Fibroblast of upper back skin (primary cell): ENCODE results near the gene HS1BP3.

ENCODE experiments used
- DNase-seq: peaks from one replicate; pipeline ENCODE4 v3.0.0-alpha.2; 2013

Gene HS1BP3

GRCh38 chr2:20663196-20664070, 12.5 kb upstream of the HS1BP3 start:
- DNase-seq, result no peak

DNA sequence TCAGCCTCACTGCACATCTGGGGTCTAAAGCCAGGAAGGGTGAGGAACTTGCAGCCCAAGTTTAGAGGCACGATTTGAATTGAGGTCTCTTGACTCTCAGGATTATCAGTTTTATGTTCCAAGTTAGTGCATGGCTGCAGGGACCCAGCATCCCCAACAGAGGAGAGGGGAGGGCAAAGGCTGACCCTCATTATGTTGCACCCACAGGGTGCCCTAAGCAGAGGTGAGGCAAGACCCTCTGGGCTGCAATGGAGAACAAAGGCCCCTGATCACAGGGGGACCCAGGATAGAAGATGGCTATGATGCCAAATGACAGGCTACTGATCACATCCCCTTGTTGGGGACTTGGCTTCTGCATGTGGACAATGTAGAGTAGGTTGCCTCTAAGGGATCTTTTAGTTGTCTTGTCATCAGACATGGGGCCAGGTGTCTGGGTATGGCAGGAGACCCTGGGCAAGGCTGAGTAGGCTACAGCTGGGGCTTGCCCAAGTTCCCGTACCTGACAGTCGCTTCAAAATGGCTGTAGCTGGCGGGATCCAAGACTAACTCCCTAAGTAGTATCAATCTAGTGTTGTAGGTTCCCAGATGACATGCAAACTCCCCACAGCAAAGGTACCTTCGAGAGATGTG, 11.5 kb upstream of the HS1BP3 start:
- DNase-seq, result no peak

- DNase-seq, result peak; percentile 67
These were observed 10.8 kb upstream of the HS1BP3 start for GRCh38 chr2:20661421-20662307.

- no peak for DNase-seq
These were observed 9.9 kb upstream of the HS1BP3 start for GRCh38 chr2:20660506-20661420.

DNA sequence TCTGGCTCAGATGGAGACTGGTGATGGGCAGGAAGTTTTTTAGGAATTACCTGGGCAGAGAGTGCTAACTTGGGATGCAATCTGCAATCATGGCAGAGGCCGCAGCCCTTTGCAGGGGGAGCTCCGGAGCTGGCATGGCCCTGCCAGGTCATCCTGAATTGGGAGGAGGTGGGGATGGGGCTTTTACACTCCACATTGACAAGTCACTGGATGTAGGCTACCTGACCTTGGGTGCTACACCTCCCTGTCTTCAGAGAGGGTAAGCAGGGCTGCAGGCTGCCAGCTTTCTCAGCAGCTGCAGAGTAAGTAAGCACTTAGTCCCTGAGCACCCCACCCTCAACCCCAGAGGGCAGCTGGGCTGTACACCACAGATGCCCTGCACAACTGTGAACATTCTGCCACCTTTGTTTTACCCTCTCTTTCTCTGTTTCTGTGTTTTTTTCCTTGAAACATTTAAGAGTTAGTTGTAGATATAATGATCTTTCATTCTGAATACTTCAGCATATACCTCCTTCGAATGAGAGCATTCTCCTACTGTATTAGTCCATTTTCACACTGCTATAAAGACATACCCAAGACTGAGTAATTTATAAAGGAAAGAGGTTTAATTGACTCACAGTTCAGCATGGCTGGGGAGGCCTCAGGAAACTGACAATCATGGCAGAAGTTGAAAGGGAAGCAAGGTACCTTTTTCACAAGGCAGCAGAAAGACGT, 6.8 kb upstream of the HS1BP3 start:
- no peak for DNase-seq

DNA sequence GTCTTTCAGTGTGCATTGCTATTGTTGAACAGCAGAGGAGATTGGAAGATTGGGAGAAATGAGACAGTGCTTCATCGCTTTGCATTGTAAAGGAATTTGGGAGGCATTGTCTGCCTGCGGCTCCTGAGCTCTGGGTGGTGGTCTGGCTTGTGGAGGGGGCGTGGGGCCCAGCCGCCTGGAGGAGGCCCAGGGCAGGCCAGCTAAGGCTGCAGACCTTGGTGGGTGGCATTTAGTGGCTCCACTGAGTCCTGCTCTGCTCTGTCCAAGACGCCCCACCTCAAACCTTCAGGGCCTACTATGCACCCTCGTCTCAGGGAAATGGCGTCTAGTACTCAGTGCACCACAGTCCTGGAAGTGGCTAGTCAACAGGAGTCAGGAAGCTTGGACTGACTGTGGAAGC, 5.7 kb upstream of the HS1BP3 start:
- no peak for DNase-seq

GRCh38 chr2:20654535-20654813, 3.6 kb upstream of the HS1BP3 start:
- no peak for DNase-seq

DNA sequence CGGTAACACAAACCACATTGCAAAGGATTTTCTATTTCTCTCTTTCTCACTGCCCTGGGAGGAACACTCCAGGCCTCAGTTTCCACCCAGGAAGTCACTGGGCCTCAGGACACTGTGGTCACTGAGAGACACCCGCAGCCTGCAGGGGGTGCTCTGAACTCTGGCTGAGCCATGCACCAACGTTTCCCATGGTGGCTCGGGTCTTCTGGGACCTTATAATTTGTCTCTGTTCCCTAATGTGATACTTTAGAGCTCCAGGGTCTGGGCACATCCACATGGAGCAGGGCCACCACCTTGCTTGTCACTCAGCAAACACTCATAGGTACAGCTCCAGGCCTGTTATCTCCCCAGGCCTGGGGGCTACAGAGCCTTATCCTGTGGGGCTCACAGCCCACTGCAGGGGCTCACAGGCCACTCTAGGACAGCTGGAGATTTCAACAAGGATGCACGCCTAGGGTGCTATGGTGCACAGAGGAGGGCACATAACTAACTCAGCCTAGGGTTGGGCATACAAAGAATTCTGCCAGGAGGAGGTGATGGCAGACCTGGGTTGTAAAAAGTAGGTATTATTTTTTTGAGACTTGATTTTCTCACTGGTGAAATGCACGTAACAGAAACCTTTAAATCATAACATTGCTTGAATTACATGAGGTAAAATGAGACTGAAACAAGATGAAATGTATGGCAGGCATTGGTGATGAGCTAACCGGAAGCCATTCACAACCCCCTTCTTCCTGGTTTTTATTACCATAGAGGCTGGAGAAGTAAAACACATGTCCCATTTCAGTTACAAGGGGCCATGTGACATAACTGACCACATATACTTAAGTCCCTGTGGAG, 3.0 kb upstream of the HS1BP3 start:
- no peak for DNase-seq

- no peak for DNase-seq
These were observed 2.0 kb upstream of the HS1BP3 start for GRCh38 chr2:20652673-20653575.

DNA sequence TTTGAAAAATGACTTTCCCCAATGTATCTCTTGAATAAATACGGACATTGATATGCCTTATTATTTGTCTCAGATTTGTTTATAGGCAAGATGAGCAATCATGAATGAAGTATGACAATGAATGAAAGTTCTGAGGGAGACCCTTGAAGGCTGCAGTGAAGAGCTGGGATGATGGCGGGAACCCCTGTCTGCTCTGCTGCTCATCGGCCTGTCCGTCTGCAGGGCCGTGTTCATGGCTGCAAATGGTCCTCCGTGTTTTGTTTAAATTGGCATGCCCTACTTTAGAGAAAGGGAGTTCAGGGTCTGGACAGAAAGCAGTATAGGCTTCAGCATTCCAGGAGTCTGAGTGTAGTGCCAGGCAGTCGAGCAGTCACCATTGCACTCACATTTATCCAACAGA, 1.2 kb upstream of the HS1BP3 start:
- no peak for DNase-seq

- no peak for DNase-seq
These were observed 817 bp upstream of the HS1BP3 start for GRCh38 chr2:20651731-20652099.

GRCh38 chr2:20650393-20650876, 463 bp downstream of the HS1BP3 start:
- DNase-seq, result peak; percentile 23

DNA sequence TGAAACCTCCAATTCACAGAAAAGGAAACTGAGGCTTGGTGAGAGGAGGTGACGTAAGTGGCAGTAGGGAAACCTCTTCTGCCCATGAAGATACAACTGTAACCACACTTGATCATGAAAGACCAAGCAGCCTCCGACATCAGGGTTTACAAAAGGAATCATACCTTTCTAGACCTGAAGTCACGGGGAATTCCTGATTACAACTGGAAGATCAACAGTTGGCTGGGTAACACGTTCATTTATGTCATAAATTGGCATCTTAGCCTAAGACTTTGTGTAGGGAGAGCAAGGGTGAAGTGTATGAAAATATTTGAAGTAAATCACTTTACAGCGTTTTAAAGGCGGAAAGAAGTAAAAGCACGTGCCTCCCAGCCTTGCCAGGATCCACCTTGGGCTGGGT, 922 bp downstream of the HS1BP3 start:
- DNase-seq, result no peak

GRCh38 chr2:20649576-20649975, 1.3 kb downstream of the HS1BP3 start:
- DNase-seq, result no peak

DNA sequence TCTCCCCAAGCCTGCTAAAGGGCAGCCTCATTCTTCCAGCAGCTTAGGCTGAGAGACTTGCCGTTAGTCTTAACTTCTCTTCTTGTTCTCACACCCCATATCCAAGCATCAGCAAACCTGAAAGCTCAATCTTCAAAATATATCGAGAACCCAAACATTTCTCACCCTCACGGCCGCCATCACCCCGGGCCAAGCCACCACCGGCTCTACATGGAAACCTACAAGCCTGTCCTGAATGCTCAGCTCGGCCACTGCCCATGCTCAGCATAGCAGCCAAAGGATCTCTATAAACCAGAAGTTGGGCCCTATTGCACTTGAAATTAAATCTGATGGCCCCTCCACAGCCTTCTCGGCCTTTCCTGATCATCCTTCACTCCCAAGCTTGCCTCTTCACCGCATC, 2.1 kb downstream of the HS1BP3 start:
- no peak for DNase-seq

DNA sequence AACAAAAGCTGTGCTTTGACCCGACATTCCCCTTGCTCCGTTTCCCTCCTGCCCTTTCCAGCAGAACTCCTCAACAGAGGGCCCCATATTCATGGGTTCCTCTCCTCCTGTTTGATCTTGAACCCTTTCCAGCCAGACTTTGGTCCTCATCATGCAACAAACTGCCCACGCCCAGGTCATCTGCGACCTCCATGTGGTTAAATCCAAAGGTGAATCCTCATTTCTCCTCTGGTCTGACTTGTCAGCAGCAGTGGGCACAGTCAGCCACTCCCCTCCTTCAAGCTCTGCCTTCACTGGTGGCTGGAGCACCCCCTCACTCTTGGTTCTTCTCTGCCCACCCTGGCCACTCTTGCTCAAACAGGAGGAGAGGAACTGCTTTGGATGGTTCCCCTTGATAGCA, 2.7 kb downstream of the HS1BP3 start:
- no peak for DNase-seq

DNA sequence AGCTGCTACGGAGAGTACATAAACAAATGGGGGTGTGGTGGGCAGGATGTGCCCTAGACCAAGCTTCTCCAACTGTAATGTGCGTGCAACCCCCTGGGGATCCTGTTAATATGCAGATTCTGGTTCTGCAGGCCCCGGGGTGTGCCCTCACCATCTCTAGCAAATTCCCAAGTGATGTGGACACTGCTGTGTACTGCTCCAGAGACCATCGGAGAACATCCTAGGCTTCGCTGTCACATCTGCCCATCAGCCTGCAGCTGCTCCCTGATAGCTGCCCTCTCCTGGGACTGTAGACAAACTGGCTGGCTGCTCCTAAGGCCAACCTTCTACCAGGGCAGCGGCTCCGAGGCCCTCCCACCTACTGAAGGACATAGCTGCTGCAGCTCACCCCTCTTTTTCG, 3.2 kb downstream of the HS1BP3 start:
- DNase-seq, result no peak

DNA sequence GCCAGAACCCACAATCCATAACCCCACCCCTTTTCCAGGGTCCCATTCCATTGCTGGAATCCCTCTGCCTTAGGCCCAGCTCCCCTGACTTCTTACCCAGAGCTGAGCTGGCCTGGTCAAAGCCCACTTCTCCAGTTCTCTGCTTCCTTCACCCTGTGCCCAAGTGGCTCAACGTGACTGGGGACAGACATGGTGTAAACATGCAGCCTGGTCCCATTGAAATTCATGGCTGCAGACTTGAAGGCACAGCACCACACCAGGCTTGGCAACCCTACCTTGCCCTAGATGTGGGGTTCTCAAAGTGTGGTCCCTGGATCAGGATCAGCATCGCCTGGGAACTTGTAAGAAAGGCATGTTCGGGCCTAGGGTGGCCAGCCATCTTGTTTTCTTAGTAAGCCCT, 3.7 kb downstream of the HS1BP3 start:
- DNase-seq, result no peak

DNA sequence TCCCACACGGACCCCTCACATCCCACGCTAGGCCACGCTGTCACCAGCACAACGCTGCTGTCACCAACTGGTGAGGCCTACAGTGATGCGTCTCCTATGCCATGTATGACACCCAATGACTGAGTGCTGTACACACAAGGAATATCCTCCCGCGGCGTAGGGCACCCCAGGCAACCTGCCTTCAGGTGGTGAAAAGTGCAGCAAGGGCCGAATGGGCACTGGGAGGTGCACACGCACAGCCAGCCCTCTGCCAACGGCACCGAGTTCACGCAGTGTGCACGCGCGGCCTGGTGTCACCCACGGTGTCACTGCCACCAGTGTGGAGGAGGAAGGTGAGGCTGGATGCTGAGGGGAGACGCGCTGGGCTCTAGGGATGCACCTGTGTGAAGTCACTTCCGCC, 4.5 kb downstream of the HS1BP3 start:
- no peak for DNase-seq

DNA sequence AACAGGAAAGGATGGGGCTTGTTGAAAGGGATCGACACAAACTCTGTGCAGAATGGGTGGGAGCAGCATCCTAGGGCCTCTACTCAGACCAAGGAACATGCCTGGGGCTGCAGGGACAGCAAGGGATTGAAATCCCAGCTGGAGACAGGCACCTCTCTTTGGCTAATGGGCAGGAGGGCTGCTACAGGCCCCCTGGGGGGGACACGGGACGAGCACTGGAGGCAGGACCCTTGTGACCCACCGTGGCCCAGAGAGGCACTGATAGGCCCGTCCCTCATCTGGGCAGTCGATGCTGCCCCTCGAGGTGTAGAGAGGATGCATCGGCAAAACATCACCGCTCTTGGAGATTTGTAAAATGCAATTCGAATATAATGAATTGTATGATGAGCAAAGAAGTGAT, 5.1 kb downstream of the HS1BP3 start:
- no peak for DNase-seq
